Fibroblast of lung (primary cell): Measurements from ENCODE around the gene ARHGAP10.

Source experiments
- CTCF ChIP-seq, 2 donors: IDR thresholded peaks in 1 of 2; conservative IDR thresholded peaks in 1 of 2; 1 replicate in 1 of 2; 2 replicates in 1 of 2; pipeline ENCODE4 v1.5.1; 2011 to 2012; ENCODE audit warnings: low read length in 2 of 2, control low read depth in 1 of 2, inconsistent platforms in 1 of 2, low read depth in 1 of 2, mild to moderate bottlenecking in 1 of 2
- EZH2 ChIP-seq: IDR thresholded peaks from 2 replicates; pipeline ENCODE4 v1.5.1; 2012; ENCODE audit warnings: low read length, control low read depth, mild to moderate bottlenecking; ENCODE audit errors: missing control alignments

DNA sequence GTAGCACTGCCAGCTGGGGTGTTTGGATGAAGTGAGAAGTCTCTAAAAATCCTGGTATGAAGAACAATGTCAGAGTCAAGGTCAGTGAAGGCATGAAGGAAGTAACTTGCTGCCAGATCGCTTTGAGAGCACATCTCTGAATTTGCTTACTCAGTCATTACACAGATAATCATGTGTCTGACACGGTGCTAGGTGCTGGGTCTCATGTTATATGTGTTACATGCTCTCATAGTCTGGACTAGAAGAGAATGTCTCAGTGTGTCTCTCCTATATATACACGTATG is 337.9 kb downstream of the ARHGAP10 start:
- TF ChIP-seq EZH2 (no peak), CTCF (conservative IDR thresholded peaks at IDR 0.05 in 1 of 2, IDR thresholded peaks at IDR 0.05 in 1 of 2; ENCODE audit: low read depth in 1 of 2, low read length in 2 of 2) (no peak)
